ENCODE data around the gene MED29. TPM values are rescaled to one million over a fixed set of nuclear protein-coding genes. Genes with fewer than 3 reads are reported as not detected.
A peak's percentile ranks its signal among the peaks of the same experiment; 100 is the strongest.

The MED29 gene
- total and polyA plus RNA-seq, 2 of the 13 experiments (the other 11 are each of a cell fraction or from before 2014, with no cell fraction given) = 14.0 to 19.7 TPM

- TF ChIP-seq IRF1 (CRISPR knock-in tag; IDR thresholded peaks at IDR 0.05; ENCODE audit: low read depth) = no peak
- no peak for TF ChIP-seq ZNF766 (CRISPR knock-in tag; IDR thresholded peaks at IDR 0.05; ENCODE audit: borderline replicate concordance)
- no peak for TF ChIP-seq ZUFSP (CRISPR knock-in tag; IDR thresholded peaks at IDR 0.05; ENCODE audit: borderline replicate concordance)
- no peak for TF ChIP-seq CAMTA2 (CRISPR knock-in tag; IDR thresholded peaks at IDR 0.05; ENCODE audit: borderline replicate concordance)
- TF ChIP-seq ZNF737 (CRISPR knock-in tag; IDR thresholded peaks at IDR 0.05; ENCODE audit: borderline replicate concordance) = no peak
- no peak for TF ChIP-seq ZKSCAN8 (CRISPR knock-in tag; IDR thresholded peaks at IDR 0.05; ENCODE audit: borderline replicate concordance)
- no peak for TF ChIP-seq E2F5 (CRISPR knock-in tag; conservative IDR thresholded peaks at IDR 0.05)
- TF ChIP-seq MXI1 (IDR thresholded peaks at IDR 0.05; ENCODE audit: borderline replicate concordance, low read depth, low read length) = no peak
- no peak for TF ChIP-seq KLF13 (CRISPR knock-in tag; IDR thresholded peaks at IDR 0.05)
- no peak for TF ChIP-seq THYN1 (CRISPR knock-in tag; IDR thresholded peaks at IDR 0.05; ENCODE audit: borderline replicate concordance, low read depth)
- peak; percentile 68 for TF ChIP-seq TBX2 (CRISPR knock-in tag; IDR thresholded peaks at IDR 0.05; ENCODE audit: borderline replicate concordance)
- no peak for TF ChIP-seq ZNF800 (CRISPR knock-in tag; IDR thresholded peaks at IDR 0.05)
- TF ChIP-seq U2AF1 (optimal IDR thresholded peaks at IDR 0.05; ENCODE audit: low read depth, low read length) = no peak
- TF ChIP-seq, protein P1, sequence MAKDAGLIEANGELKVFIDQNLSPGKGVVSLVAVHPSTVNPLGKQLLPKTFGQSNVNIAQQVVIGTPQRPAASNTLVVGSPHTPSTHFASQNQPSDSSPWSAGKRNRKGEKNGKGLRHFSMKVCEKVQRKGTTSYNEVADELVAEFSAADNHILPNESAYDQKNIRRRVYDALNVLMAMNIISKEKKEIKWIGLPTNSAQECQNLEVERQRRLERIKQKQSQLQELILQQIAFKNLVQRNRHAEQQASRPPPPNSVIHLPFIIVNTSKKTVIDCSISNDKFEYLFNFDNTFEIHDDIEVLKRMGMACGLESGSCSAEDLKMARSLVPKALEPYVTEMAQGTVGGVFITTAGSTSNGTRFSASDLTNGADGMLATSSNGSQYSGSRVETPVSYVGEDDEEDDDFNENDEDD (CRISPR knock-in tag; IDR thresholded peaks at IDR 0.05; ENCODE audit: borderline replicate concordance) = no peak
- no peak for TF ChIP-seq ZNF138 (CRISPR knock-in tag; IDR thresholded peaks at IDR 0.05; ENCODE audit: low read depth)
- TF ChIP-seq PHF5A (CRISPR knock-in tag; IDR thresholded peaks at IDR 0.05; ENCODE audit: low read depth, unreplicated experiment) = no peak
- 0 out of 2 replicates have a peak, but pooled peaks have one; percentile 39 for TF ChIP-seq ETV6 (CRISPR knock-in tag; conservative IDR thresholded peaks at IDR 0.05)
- no peak for TF ChIP-seq ZNF10 (CRISPR knock-in tag; IDR thresholded peaks at IDR 0.05; ENCODE audit: borderline replicate concordance, low read depth)
- TF ChIP-seq ZSCAN30 (CRISPR knock-in tag; IDR thresholded peaks at IDR 0.05) = no peak
- TF ChIP-seq ZNF792 (CRISPR knock-in tag; IDR thresholded peaks at IDR 0.05) = no peak
- TF ChIP-seq ZNF781 (CRISPR knock-in tag; IDR thresholded peaks at IDR 0.05; ENCODE audit: borderline replicate concordance, not compliant biosample characterization) = no peak
- TF ChIP-seq FOXP1 (IDR thresholded peaks at IDR 0.05) = peak; percentile 3; the same call in 1 of the 2 replicates
- no peak for TF ChIP-seq FOXP1 (CRISPR knock-in tag; IDR thresholded peaks at IDR 0.05)
- no peak for TF ChIP-seq NR3C1 (CRISPR knock-in tag; IDR thresholded peaks at IDR 0.05)
Measured at GRCh38 chr19:39410017-39410830, 19.0 kb downstream of the MED29 start (continued).

Measured in HepG2 (cell line).